HG02678 (cell line): Measurements from ENCODE around the gene MAP4.
"Not testable (repeated sequence)": the region's sequence is repeated elsewhere in the genome, so short reads cannot be mapped to it uniquely, and the experiment has no call there.

Source experiments
- ATAC-seq: cut with Tn5 transposase; IDR thresholded peaks from one replicate; pipeline ENCODE4 v1.9.1; 2021; ENCODE audit warnings: mild to moderate bottlenecking, moderate library complexity; ENCODE audit not compliant: unreplicated experiment

The MAP4 gene

GRCh38 chr3:47847260-47847659 is 169.0 kb downstream of the MAP4 start:
- ATAC-seq, result no peak

- ATAC-seq, result no peak
Observed at GRCh38 chr3:47846880-47847248, 169.4 kb downstream of the MAP4 start.

- no peak for ATAC-seq
Observed at GRCh38 chr3:47846186-47846879, 169.9 kb downstream of the MAP4 start.

DNA sequence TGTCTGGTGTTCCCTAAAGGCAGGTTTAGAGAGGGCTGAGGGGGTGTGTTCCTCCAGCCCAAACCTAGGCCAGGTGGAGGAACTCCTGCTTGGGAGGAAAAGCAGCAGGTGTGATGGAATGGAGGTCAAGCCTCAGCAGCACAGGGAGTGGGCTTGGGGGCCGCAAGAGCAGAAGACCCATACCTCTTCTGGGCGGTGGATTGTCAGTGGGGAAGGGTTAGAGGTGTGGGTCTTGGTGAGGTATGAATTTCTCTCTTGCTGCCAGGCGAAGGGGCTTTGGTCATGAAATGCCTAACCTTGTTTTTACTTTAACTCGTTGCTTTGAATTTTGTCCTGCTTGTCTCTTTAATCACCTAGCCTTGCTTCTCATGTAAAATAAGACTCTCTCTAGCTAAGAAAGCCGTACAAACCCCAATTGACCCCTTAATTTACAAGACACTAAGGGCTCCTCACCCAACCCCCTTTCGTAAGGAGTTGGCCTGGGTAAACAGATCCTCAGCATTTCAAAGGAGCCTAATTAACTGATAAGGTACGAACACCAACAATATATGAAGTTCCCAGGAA is 174.3 kb downstream of the MAP4 start:
- ATAC-seq, result no peak

GRCh38 chr3:47838503-47838902 is 177.7 kb downstream of the MAP4 start:
- no peak for ATAC-seq

DNA sequence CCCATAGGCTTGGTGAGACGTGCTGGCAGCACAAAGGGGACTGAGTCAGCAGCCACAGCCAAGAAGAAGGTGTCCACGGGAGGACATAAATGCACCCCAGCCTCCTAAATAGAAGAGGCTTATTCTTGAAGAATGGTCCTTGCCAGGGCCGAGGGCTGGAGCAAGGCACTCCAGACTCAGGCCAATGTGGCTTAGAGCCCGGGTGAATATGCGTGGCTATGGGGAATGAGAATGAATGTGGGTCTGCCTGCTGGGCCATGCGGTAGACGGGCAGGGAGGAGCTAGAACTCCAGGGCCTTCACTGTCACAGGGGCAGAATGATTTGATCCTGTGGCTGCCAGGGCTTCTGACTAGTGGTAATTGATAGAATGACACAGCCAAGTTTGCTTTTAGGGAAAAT is 179.2 kb downstream of the MAP4 start:
- ATAC-seq, result no peak

GRCh38 chr3:47829482-47829881 is 186.7 kb downstream of the MAP4 start:
- not testable (repeated sequence) for ATAC-seq

DNA sequence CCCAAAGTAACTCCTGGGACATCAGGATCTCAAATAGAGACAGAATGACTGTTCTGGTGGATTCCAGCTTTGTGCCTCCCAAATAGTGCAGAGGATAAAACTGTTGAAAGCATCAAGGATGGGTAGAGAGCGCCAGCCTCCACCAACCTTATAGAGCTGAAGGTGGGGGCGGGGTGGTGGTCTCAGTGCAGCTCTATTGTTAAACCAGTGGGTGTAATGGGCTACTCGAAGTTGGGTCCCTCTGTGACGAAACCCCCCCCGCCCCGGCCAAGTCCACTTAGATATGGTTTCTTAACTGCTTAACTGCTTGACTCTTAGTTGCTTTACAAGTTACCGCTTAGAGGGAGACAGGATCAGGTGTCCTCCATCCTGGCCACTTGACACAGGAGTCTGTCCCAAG is 190.6 kb downstream of the MAP4 start:
- no peak for ATAC-seq

DNA sequence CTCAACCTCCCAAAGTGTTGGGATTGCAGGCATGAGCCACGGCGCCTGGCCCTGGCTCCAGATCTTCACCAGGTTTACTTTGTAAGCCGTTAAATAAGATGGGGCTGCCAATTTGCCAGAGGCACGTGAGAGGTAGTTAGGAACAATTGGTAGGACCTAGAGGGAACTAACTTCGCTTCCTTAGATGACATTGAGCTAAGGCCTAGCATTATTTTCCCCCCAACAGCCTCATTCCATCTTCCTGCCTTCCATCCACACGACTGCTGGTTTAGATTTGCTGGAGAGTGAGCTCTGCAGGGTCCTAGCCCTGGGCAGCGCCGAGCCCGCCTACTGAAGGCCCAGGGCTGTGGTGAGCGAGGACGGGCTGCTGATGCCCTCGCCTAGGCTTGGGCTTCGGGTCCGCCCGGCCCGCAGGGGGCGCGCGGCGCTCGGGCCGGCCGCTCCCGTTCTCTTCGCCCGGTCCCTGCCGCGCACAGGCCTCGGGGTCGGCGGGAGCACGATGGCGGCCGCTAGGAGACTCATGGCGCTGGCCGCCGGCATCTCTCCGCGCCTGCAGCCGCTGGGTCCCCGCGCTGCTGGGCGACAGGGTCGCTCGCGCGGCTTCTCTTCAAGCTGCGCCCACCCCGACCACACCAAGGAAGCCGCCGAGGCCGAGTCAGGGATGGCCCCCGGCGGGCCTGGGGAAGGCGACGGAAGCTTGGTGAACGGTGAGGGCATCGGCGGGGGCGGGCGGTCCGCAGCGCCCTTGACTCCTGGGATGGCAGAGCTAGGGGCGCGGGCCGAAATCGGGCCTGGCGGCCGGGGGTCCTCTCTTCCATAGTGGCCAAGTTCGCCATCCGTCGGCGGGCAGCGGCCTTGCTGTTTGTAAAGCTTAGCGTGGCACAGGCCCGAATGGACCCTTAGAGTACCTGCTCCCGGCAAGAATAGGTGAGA is 191.4 kb downstream of the MAP4 start:
- ATAC-seq, result peak; percentile 95

GRCh38 chr3:47817609-47818008 is 198.6 kb downstream of the MAP4 start:
- no peak for ATAC-seq

DNA sequence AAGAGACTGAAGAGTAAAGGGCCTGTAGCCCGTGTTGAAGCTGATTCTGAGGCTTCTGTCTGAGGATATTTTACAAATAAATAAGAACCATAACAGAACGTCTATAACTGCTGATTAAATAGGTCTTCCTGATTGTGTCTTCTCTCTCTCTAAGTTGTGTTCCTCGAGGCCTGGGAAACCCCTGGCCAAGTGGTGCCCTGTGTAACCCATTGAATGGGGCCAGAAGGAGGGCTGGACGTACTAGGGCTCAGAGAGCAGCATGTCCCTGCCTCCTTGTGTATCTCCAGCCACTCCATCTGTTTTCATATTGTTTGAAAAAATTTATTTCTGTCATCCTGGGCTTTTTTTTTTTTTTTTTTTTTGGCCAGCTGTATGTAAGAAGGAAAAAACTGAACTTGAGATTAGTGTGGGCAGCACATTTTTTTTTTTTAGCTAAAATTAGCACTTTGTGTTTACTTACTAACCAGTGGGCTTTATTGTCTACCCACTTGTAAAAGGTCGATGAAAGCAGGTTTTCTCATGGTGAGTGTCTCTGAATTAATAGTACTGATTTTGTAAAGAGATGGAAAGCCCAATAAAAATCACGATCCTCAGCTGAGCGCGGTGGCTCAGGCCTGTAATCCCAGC is 202.6 kb downstream of the MAP4 start:
- no peak for ATAC-seq

DNA sequence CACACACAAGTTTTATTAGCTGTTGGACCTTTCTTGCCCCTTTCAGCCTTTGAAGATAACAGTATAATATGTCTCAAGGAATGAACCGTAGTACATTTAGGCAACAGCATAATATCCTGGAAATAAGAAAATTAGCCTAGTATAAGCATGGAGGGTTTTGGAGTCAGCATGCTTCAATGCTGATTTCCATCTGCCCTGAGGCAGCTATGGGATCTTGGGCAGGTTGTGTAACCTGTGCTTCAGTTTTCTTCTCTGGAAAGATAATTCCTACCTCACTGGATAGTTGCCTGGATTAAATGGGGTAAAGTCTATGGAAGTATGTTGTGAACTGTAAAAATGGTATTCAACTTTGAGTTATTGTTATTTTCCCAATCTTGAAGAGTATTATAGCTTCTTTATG is 211.6 kb downstream of the MAP4 start:
- no peak for ATAC-seq

- no peak for ATAC-seq
Observed at GRCh38 chr3:47803480-47804025, 212.7 kb downstream of the MAP4 start.

- ATAC-seq, result peak; percentile 87
Observed at GRCh38 chr3:47802734-47803479, 213.3 kb downstream of the MAP4 start, which contains the start of gene DHX30. TSS of gene DHX30 (plus strand) at chr3:47803138. CDS start at chr3:47810684, 7,546 bp downstream.
